GM21360 (cell line): ENCODE data around the gene SPECC1L.
"Not testable (repeated sequence)": the region's sequence is repeated elsewhere in the genome, so short reads cannot be mapped to it uniquely, and the experiment has no call there.

ENCODE experiments used
- ATAC-seq: cut with Tn5 transposase; IDR thresholded peaks from one replicate; pipeline ENCODE4 v1.9.1; 2021; ENCODE audit warnings: mild to moderate bottlenecking, moderate library complexity; ENCODE audit not compliant: unreplicated experiment

Gene SPECC1L

GRCh38 chr22:24282401-24282800 is 11.8 kb downstream of the SPECC1L start:
- no peak for ATAC-seq

GRCh38 chr22:24284747-24285203 is 14.1 kb downstream of the SPECC1L start:
- ATAC-seq, result no peak

- no peak for ATAC-seq
These were observed 14.6 kb downstream of the SPECC1L start for GRCh38 chr22:24285245-24285644.

GRCh38 chr22:24287212-24287611 is 16.6 kb downstream of the SPECC1L start:
- ATAC-seq, result not testable (repeated sequence)

GRCh38 chr22:24287801-24288200 is 17.2 kb downstream of the SPECC1L start:
- ATAC-seq, result not testable (repeated sequence)

GRCh38 chr22:24289114-24289513 is 18.5 kb downstream of the SPECC1L start:
- no peak for ATAC-seq

GRCh38 chr22:24289741-24290163 is 19.1 kb downstream of the SPECC1L start:
- no peak for ATAC-seq

- ATAC-seq, result no peak
These were observed 19.8 kb downstream of the SPECC1L start for GRCh38 chr22:24290459-24290858.

GRCh38 chr22:24291515-24292201 is 21.0 kb downstream of the SPECC1L start:
- no peak for ATAC-seq

GRCh38 chr22:24292202-24292830 is 21.7 kb downstream of the SPECC1L start:
- ATAC-seq, result not testable (repeated sequence)

GRCh38 chr22:24294913-24295312 is 24.3 kb downstream of the SPECC1L start:
- ATAC-seq, result not testable (repeated sequence)

- not testable (repeated sequence) for ATAC-seq
These were observed 28.0 kb downstream of the SPECC1L start for GRCh38 chr22:24298497-24299155.

GRCh38 chr22:24300522-24300921 is 29.9 kb downstream of the SPECC1L start:
- ATAC-seq, result not testable (repeated sequence)

GRCh38 chr22:24302591-24302990 is 32.0 kb downstream of the SPECC1L start:
- ATAC-seq, result no peak

- no peak for ATAC-seq
These were observed 32.4 kb downstream of the SPECC1L start for GRCh38 chr22:24303007-24303406.

GRCh38 chr22:24304062-24304675 is 33.5 kb downstream of the SPECC1L start:
- ATAC-seq, result no peak

- no peak for ATAC-seq
These were observed 34.6 kb downstream of the SPECC1L start for GRCh38 chr22:24305260-24305692.

GRCh38 chr22:24310969-24311368 is 40.3 kb downstream of the SPECC1L start:
- no peak for ATAC-seq

- ATAC-seq, result no peak
These were observed 44.8 kb downstream of the SPECC1L start for GRCh38 chr22:24315367-24315966.

GRCh38 chr22:24316264-24316663 is 45.6 kb downstream of the SPECC1L start:
- not testable (repeated sequence) for ATAC-seq

- not testable (repeated sequence) for ATAC-seq
These were observed 46.9 kb downstream of the SPECC1L start for GRCh38 chr22:24317511-24317910.
